Ovary (tissue), 9 donors: ENCODE data around the gene THTPA. TPM values are rescaled to one million over a fixed set of nuclear protein-coding genes. Genes with fewer than 3 reads are reported as not detected.

Experiments used
- DNase-seq, 5 donors: peaks; one replicate each; pipeline ENCODE4 v3.0.0-alpha.2; 2019 to 2020
- H3K27ac ChIP-seq, 2 donors: fragments of 200-600 bp; one replicate each; pipeline versions ENCODE4 v1.5.1 to v1.8.0; 2019 to 2022
- H3K27me3 ChIP-seq: fragments of 200-600 bp; one replicate; pipeline ENCODE4 v1.8.0; 2022
- H3K36me3 ChIP-seq: fragments of 200-600 bp; sonication (generic); one replicate; pipeline ENCODE4 v1.5.1; 2019
- H3K4me1 ChIP-seq: one replicate; pipeline ENCODE4 v1.8.1; 2013; ENCODE audit warnings: mild to moderate bottlenecking, moderate library complexity; ENCODE audit not compliant: insufficient read depth
- H3K4me3 ChIP-seq: fragments of 200-600 bp; sonication (generic); one replicate; pipeline ENCODE4 v1.5.1; 2017
- H3K9me3 ChIP-seq, 2 donors: fragments of 200-600 bp in 1 of 2; sonication (generic) in 1 of 2; one replicate each; pipeline versions ENCODE4 v1.5.1 to v1.8.1; 2013 to 2019; ENCODE audit warnings: mild to moderate bottlenecking in 1 of 2, moderate library complexity in 1 of 2
- EP300 ChIP-seq: sonication (generic); formaldehyde crosslinking; IDR thresholded peaks from one replicate; pipeline ENCODE4 v1.6.1; 2017; ENCODE audit warnings: antibody characterized with exemption
- POLR2A ChIP-seq: fragments of 450-650 bp; IDR thresholded peaks from one replicate; pipeline ENCODE4 v1.6.1; 2017; ENCODE audit warnings: antibody characterized with exemption, mild to moderate bottlenecking, moderate library complexity
- WGBS, 3 donors: extraction: QIAGEN DNeasy Blood & Tissue Kit in 1 of 3; methylation state at CpG; one replicate each; pipeline versions ENCODE4 v1.1.5 to v1.1.7; 2013 to 2017; 5-methylcytosine and 5-hydroxymethylcytosine counted together
- intact Hi-C, 4 donors: fragments of 100-400 bp; cut with DNase I; formaldehyde crosslinking; loops; one replicate each; pipeline versions ENCODE4 v1.11.0 to v1.15.1; 2022 to 2023
- polyA plus RNA-seq, 2 donors: library from polyadenylated mRNA; stranded (reverse); fragments of 200-250 nt in 1 of 2; fragments of 350-450 nt in 1 of 2; fragmentation: Illumina TruSeq in 1 of 2; extraction: RNeasy Lipid Tissue Mini Kit (QIAGEN cat#74804) in 1 of 2; gene quantifications; one replicate each; pipeline ENCODE4 v1.2.3, GENCODE V29; 2013 to 2014
- total RNA-seq, 7 donors: library from RNA; depleted of rRNA in 2 of 7; stranded (reverse); fragments of >200 nt in 2 of 7; fragmentation: NEBNext Ultra II Directional in 3 of 7; extraction: Animal tissue kit (Norgen Biotek cat#: 25700) in 3 of 7; gene quantifications; one replicate each; pipeline versions ENCODE4 v1.1.0 to v1.2.4, GENCODE V29; 2016 to 2023
- TF ChIP-seq, protein P1 (sequence below), 3 donors: fragments of 450-650 bp in 2 of 3; fragments of 200-600 bp in 1 of 3; IDR thresholded peaks; one replicate each; pipeline versions ENCODE4 v1.5.1 to v1.8.0; 2016 to 2022; ENCODE audit warnings: antibody characterized with exemption in 3 of 3, mild to moderate bottlenecking in 1 of 3
- donor health status: DM: no; HTN: no; CAD: no; lungs with moderate emphysema.
- donor health status: DM: no; HTN: no; CAD: no.
- donor health status: Bipolar disorder and iron deficiency.
- donor health status: DM: yes; HTN: yes; CAD: no.
- donor health status: DM: no; HTN: no; CAD: no.
- donor health status: DM: yes; HTN: yes; CAD: no.

The THTPA gene
- total and polyA plus RNA-seq, 9 donors = 11.5 to 22.3 (median 19.4) TPM

GRCh38 chr14:23577004-23577681 lies 21.1 kb downstream of the THTPA start:
- H3K4me1 ChIP-seq = peaks cover 1% of the 10 kb centered on the region
- TF ChIP-seq, protein P1, sequence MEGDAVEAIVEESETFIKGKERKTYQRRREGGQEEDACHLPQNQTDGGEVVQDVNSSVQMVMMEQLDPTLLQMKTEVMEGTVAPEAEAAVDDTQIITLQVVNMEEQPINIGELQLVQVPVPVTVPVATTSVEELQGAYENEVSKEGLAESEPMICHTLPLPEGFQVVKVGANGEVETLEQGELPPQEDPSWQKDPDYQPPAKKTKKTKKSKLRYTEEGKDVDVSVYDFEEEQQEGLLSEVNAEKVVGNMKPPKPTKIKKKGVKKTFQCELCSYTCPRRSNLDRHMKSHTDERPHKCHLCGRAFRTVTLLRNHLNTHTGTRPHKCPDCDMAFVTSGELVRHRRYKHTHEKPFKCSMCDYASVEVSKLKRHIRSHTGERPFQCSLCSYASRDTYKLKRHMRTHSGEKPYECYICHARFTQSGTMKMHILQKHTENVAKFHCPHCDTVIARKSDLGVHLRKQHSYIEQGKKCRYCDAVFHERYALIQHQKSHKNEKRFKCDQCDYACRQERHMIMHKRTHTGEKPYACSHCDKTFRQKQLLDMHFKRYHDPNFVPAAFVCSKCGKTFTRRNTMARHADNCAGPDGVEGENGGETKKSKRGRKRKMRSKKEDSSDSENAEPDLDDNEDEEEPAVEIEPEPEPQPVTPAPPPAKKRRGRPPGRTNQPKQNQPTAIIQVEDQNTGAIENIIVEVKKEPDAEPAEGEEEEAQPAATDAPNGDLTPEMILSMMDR (IDR thresholded peaks at IDR 0.05) = no peak
- no peak for TF ChIP-seq EP300
- TF ChIP-seq POLR2A = no peak
- no peak overlapping the region for H3K27ac ChIP-seq
- H3K27me3 ChIP-seq = no peaks in the 10 kb centered on the region
- intact Hi-C loops = no loop called here
- no peaks in the 10 kb centered on the region for H3K36me3 ChIP-seq
- H3K4me3 ChIP-seq = peak overlapping the region; percentile 40
- no peaks in the 10 kb centered on the region for H3K9me3 ChIP-seq
- WGBS, 3 donors = 2 to 3% (median 2%) methylated on average over 40 to 67 of the region's 67 CpGs
- peak in 4 of 5 donors; percentile 50 to 71 (median 60) for DNase-seq

DNA sequence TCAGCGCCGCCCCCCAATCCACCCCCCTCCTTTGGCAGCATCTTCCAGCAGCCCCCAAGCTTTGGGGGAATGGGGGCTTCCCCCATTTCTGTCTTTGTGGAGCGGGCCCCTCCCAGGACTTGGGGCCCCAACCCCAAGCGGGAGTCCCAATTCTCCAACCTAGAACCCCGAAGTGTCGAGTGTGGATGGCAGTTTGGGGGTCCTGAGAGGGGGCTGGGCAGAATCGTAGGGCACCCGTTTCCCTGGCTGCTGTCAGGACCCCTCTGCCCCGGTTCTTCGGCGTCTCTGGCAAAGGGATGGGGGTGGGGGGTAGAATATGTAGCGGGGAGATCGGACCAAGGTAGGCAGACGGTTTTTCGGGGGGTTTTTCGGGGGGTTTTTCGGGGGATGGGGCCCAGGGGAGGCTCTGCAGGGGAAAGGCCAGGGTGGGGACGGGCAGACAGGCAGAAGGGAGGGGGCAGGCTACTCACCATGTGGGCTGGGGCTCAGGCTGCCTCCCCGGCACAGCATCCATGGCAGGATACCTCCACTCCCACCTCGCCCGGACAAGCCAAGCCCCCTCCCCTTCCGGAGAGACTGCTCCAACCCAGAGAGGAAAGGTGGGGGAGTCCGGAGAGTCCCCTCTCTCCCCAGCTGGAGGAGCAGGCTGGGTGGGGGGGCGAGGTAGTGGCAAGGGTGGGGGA lies 21.8 kb downstream of the THTPA start:
- Histone ChIP-seq H3K27me3 (no peaks in the 10 kb centered on the region), H3K4me3 (peak overlapping the region; percentile 40), H3K36me3 (no peaks in the 10 kb centered on the region), H3K9me3 (no peaks in the 10 kb centered on the region), H3K4me1 (peaks cover 1% of the 10 kb centered on the region), H3K27ac (no peak overlapping the region)
- peak in 3 of 5 donors; percentile 25 to 64 (median 37) for DNase-seq
- TF ChIP-seq, protein P1 (IDR thresholded peaks at IDR 0.05) = no peak
- no peak for TF ChIP-seq EP300
- no peak for TF ChIP-seq POLR2A
- intact Hi-C loops = no loop called here
- WGBS, 3 donors = 1 to 3% (median 1%) methylated on average over 24 of the region's 24 CpGs

GRCh38 chr14:23578560-23579310 lies 22.7 kb downstream of the THTPA start, which contains the start of gene JPH4:
JPH4 (minus strand) TSS chr14:23578790; CDS start chr14:23577453, 1,337 bp downstream.
- peak; percentile 50 to 78 (median 60) for DNase-seq
- 1 to 5% (median 4%) methylated on average over 18 of the region's 18 CpGs for WGBS, 3 donors
- TF ChIP-seq POLR2A (no peak), EP300 (no peak)
- TF ChIP-seq, protein P1 (IDR thresholded peaks at IDR 0.05) = no peak
- H3K27me3 ChIP-seq = no peaks in the 10 kb centered on the region
- peak within 1 kb of the TSS; percentile 40 for H3K4me3 ChIP-seq
- H3K9me3 ChIP-seq = no peaks in the 10 kb centered on the region
- intact Hi-C loops = no loop called here
- H3K27ac ChIP-seq = peak within 1 kb of the TSS in 1 of 2 donors; percentile 6
- no peaks in the 10 kb centered on the region for H3K36me3 ChIP-seq
- peaks cover 1% of the 10 kb centered on the region for H3K4me1 ChIP-seq

DNA sequence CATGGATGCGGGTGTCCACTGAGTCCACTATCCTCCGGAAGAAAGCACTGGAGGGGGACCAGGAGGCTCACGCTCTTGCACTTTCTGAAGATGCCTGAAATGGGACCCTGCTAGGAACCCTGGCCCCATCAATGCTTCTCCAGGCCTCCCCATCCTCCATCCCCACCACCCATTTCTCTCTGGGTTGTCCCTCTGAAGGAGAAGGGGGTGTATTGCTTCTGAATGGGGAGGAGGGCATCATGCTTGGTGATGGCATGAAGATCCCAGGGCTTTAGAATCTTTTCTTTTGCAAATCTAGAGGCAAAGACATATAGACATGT lies 23.2 kb downstream of the THTPA start:
- TF ChIP-seq, protein P1 (IDR thresholded peaks at IDR 0.05) = no peak
- TF ChIP-seq EP300 (no peak), POLR2A (no peak)
- peaks cover 1% of the 10 kb centered on the region for H3K4me1 ChIP-seq
- no peak overlapping the region for H3K27ac ChIP-seq
- H3K9me3 ChIP-seq = no peaks in the 10 kb centered on the region
- H3K4me3 ChIP-seq = no peak overlapping the region
- 22 to 36% (median 34%) methylated on average over 3 of the region's 3 CpGs for WGBS, 3 donors
- peak in 1 of 5 donors; percentile 31 for DNase-seq
- H3K36me3 ChIP-seq = no peaks in the 10 kb centered on the region
- no peaks in the 10 kb centered on the region for H3K27me3 ChIP-seq
- intact Hi-C loops = no loop called here
